Measurements from ENCODE around the gene SETD2. TPM values are rescaled to one million over a fixed set of nuclear protein-coding genes. Genes with fewer than 3 reads are reported as not detected.

The SETD2 gene
- total RNA-seq, 2 donors from 2014 or later, result 59.0 to 61.5 TPM

- H3K4me1 Mint-ChIP-seq, result peaks cover 38% of the 10 kb centered on the region
- H3K36me3 ChIP-seq (ENCODE audit: control insufficient read depth, insufficient read depth, low read length), result no peaks in the 10 kb centered on the region
- H3K36me3 Mint-ChIP-seq (ENCODE audit: low read depth), result peaks cover 6% of the 10 kb centered on the region
- peaks cover 14% of the 10 kb centered on the region for H3K4me1 ChIP-seq (ENCODE audit: control insufficient read depth, insufficient read depth, low read length)
- H3K9me3 Mint-ChIP-seq, result no peaks in the 10 kb centered on the region
- no peak for TF ChIP-seq CTCF (conservative IDR thresholded peaks at IDR 0.05)
- no peak overlapping the region for H3K9ac ChIP-seq (ENCODE audit: extremely low read depth, low read length, poor library complexity, severe bottlenecking)
- H3K27me3 Mint-ChIP-seq (ENCODE audit: insufficient read depth), result no peaks in the 10 kb centered on the region
- WGBS, 2 experiments (ENCODE audit: insufficient coverage in 1 of 2, insufficient read length in 1 of 2), result 95 to 100% methylated on average over 2 to 4 of the region's 4 CpGs
- H3K27me3 ChIP-seq (ENCODE audit: control insufficient read depth, insufficient read depth, low read length, poor library complexity, severe bottlenecking), result no peaks in the 10 kb centered on the region
- DNase-seq, result no peak
- no peaks in the 10 kb centered on the region for H3K9me3 ChIP-seq (ENCODE audit: control insufficient read depth, low read length)
- H3K4me3 Mint-ChIP-seq, result no peak overlapping the region
- no peak overlapping the region for H3K27ac ChIP-seq (ENCODE audit: low read depth, low read length)
- H3K4me3 ChIP-seq (ENCODE audit: low read length), result no peak overlapping the region
- no peak overlapping the region for H3K27ac Mint-ChIP-seq
Measured at GRCh38 chr3:46986055-46986730, 177.7 kb downstream of the SETD2 start.

GRCh38 chr3:46985588-46985987 is 178.3 kb downstream of the SETD2 start:
- Histone ChIP-seq H3K9me3 (ENCODE audit: control insufficient read depth, low read length) (no peaks in the 10 kb centered on the region), H3K27ac (ENCODE audit: low read depth, low read length) (no peak overlapping the region), H3K27me3 (ENCODE audit: control insufficient read depth, insufficient read depth, low read length, poor library complexity, severe bottlenecking) (no peaks in the 10 kb centered on the region), H3K4me3 (ENCODE audit: low read length) (no peak overlapping the region), H3K36me3 (ENCODE audit: control insufficient read depth, insufficient read depth, low read length) (no peaks in the 10 kb centered on the region), H3K9ac (ENCODE audit: extremely low read depth, low read length, poor library complexity, severe bottlenecking) (no peak overlapping the region), H3K4me1 (ENCODE audit: control insufficient read depth, insufficient read depth, low read length) (peaks cover 16% of the 10 kb centered on the region)
- 91 to 100% methylated on average over 1 to 5 of the region's 5 CpGs for WGBS, 2 experiments (ENCODE audit: insufficient coverage in 1 of 2, insufficient read length in 1 of 2)
- Mint-ChIP-seq H3K27ac (no peak overlapping the region), H3K36me3 (ENCODE audit: low read depth) (peaks cover 6% of the 10 kb centered on the region), H3K9me3 (no peaks in the 10 kb centered on the region), H3K4me3 (no peak overlapping the region), H3K4me1 (peaks cover 40% of the 10 kb centered on the region), H3K27me3 (ENCODE audit: insufficient read depth) (no peaks in the 10 kb centered on the region)
- DNase-seq, result no peak
- no peak for TF ChIP-seq CTCF (conservative IDR thresholded peaks at IDR 0.05)

- Histone ChIP-seq H3K4me3 (ENCODE audit: low read length) (no peak overlapping the region), H3K27me3 (ENCODE audit: control insufficient read depth, insufficient read depth, low read length, poor library complexity, severe bottlenecking) (no peaks in the 10 kb centered on the region), H3K9ac (ENCODE audit: extremely low read depth, low read length, poor library complexity, severe bottlenecking) (no peak overlapping the region), H3K27ac (ENCODE audit: low read depth, low read length) (no peak overlapping the region), H3K36me3 (ENCODE audit: control insufficient read depth, insufficient read depth, low read length) (no peaks in the 10 kb centered on the region), H3K4me1 (ENCODE audit: control insufficient read depth, insufficient read depth, low read length) (peaks cover 17% of the 10 kb centered on the region), H3K9me3 (ENCODE audit: control insufficient read depth, low read length) (no peaks in the 10 kb centered on the region)
- H3K27ac Mint-ChIP-seq, result no peak overlapping the region
- no peaks in the 10 kb centered on the region for H3K9me3 Mint-ChIP-seq
- peaks cover 2% of the 10 kb centered on the region for H3K36me3 Mint-ChIP-seq (ENCODE audit: low read depth)
- peaks cover 3% of the 10 kb centered on the region for H3K27me3 Mint-ChIP-seq (ENCODE audit: insufficient read depth)
- DNase-seq, result no peak
- no peak for TF ChIP-seq CTCF (conservative IDR thresholded peaks at IDR 0.05)
- no peak overlapping the region for H3K4me3 Mint-ChIP-seq
- H3K4me1 Mint-ChIP-seq, result peaks cover 40% of the 10 kb centered on the region
- WGBS, 2 experiments (ENCODE audit: insufficient coverage in 1 of 2, insufficient read length in 1 of 2), result 93 to 100% methylated on average over 6 to 11 of the region's 11 CpGs
Measured at GRCh38 chr3:46984591-46985459, 179.1 kb downstream of the SETD2 start.

Measured in endodermal cell (in vitro differentiated cells).